Chondrocyte (in vitro differentiated cells): Measurements from ENCODE around the gene KIAA1328. TPM values are rescaled to one million over a fixed set of nuclear protein-coding genes. Genes with fewer than 3 reads are reported as not detected.
A peak's percentile ranks its signal among the peaks of the same experiment; 100 is the strongest.

Source experiments
- DNase-seq: peaks from one replicate; pipeline ENCODE4 v3.0.0; 2021; ENCODE audit warnings: mixed read lengths, low spot score
- H3K27ac Mint-ChIP-seq: one replicate; pipeline ENCODE4 v1.8.0; 2021; ENCODE audit warnings: mild to moderate bottlenecking, moderate library complexity, mixed read lengths; ENCODE audit not compliant: unreplicated experiment
- H3K27me3 Mint-ChIP-seq: 2 replicates; pipeline ENCODE4 v1.8.0; 2021; ENCODE audit warnings: low read depth, mixed read lengths
- H3K36me3 Mint-ChIP-seq: 2 replicates; pipeline ENCODE4 v1.8.0; 2021; ENCODE audit warnings: low read depth, mixed read lengths
- H3K4me1 Mint-ChIP-seq: 2 replicates; pipeline ENCODE4 v1.8.0; 2021; ENCODE audit warnings: low read depth, mild to moderate bottlenecking, mixed read lengths
- H3K4me3 Mint-ChIP-seq: one replicate; pipeline ENCODE4 v1.8.0; 2021; ENCODE audit warnings: mild to moderate bottlenecking, moderate library complexity, mixed read lengths; ENCODE audit not compliant: unreplicated experiment
- H3K9me3 Mint-ChIP-seq: 2 replicates; pipeline ENCODE4 v1.8.0; 2021; ENCODE audit warnings: low read depth, mixed read lengths
- total RNA-seq: library from RNA; stranded (reverse); gene quantifications from 3 replicates; pipeline ENCODE4 v1.2.1, GENCODE V29; 2021
- TF ChIP-seq, protein P1 (sequence below): fragments of 200-600 bp; sonication (generic); IDR thresholded peaks from 2 replicates; pipeline ENCODE4 v1.5.0; 2021; ENCODE audit warnings: antibody characterized with exemption, mild to moderate bottlenecking, moderate library complexity

The KIAA1328 gene
- total RNA-seq, 1 donor from 2014 or later = 6.3 TPM

DNA sequence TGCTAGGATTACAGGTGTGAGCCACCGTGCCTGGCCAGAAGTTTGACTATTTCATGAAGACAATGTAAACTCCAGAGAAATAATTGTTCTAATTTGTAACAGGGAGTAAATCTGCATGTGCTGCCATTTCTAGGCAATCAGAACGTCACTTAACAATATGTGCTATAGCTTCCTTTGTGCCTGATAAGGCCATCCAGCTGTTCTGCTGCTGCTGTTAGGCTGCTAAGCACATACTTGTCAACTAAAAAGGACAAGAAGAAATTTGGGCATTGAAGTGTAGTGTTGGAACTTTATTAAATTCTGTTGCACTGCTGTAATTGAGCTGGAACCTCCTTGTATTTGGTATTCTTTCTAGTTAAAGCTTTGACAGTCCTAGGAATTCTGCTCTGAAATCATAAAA, 57.1 kb downstream of the KIAA1328 start:
- H3K9me3 Mint-ChIP-seq = no peaks in the 10 kb centered on the region
- H3K36me3 Mint-ChIP-seq = peaks cover 3% of the 10 kb centered on the region
- TF ChIP-seq, protein P1, sequence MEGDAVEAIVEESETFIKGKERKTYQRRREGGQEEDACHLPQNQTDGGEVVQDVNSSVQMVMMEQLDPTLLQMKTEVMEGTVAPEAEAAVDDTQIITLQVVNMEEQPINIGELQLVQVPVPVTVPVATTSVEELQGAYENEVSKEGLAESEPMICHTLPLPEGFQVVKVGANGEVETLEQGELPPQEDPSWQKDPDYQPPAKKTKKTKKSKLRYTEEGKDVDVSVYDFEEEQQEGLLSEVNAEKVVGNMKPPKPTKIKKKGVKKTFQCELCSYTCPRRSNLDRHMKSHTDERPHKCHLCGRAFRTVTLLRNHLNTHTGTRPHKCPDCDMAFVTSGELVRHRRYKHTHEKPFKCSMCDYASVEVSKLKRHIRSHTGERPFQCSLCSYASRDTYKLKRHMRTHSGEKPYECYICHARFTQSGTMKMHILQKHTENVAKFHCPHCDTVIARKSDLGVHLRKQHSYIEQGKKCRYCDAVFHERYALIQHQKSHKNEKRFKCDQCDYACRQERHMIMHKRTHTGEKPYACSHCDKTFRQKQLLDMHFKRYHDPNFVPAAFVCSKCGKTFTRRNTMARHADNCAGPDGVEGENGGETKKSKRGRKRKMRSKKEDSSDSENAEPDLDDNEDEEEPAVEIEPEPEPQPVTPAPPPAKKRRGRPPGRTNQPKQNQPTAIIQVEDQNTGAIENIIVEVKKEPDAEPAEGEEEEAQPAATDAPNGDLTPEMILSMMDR = no peak
- no peak overlapping the region for H3K4me3 Mint-ChIP-seq
- DNase-seq = no peak
- H3K4me1 Mint-ChIP-seq = peaks cover 36% of the 10 kb centered on the region
- H3K27me3 Mint-ChIP-seq = no peaks in the 10 kb centered on the region
- H3K27ac Mint-ChIP-seq = no peak overlapping the region

DNA sequence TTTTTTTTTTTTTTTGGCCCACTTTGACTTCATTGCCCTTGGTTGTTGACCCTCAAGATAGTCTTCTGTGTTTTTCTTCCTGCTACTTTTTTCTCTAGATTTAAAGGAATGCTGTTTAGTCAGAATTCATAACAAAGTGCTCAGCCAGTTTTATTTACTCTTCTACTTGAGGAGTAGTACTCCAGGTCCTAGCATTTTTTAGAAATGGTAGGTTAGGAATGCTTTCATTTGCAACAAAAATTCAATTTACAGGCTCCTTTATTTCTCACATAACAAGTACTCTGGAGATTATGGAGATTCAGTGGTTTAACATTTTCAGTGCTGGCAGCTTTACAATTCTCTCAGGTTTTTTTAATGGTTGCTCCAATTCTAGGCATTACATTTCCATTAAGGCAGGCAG, 58.2 kb downstream of the KIAA1328 start:
- Mint-ChIP-seq H3K4me3 (no peak overlapping the region), H3K9me3 (no peaks in the 10 kb centered on the region), H3K27ac (peak overlapping the region; percentile 1), H3K4me1 (peaks cover 36% of the 10 kb centered on the region), H3K36me3 (peaks cover 1% of the 10 kb centered on the region), H3K27me3 (no peaks in the 10 kb centered on the region)
- DNase-seq = no peak
- TF ChIP-seq, protein P1 = no peak

DNA sequence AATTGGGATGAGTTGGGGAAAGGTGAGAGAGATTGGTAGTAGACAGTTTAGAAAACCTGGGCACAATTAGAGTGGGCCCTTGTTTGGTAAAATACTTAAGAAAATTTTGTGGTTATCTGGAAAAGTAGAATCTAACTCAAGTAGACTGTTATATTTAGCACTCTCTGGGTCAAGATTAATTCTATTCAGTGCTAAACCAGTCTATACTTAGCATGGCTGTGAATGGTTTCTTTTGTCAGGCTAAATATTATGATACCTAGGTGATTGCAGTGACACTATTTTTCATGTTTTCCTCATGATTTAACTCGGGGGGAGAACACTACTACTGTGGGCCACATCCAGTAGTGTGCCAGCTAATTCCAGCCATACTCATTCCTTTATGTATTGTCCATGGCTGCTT, 58.9 kb downstream of the KIAA1328 start:
- H3K4me1 Mint-ChIP-seq = peaks cover 36% of the 10 kb centered on the region
- TF ChIP-seq, protein P1 = no peak
- no peaks in the 10 kb centered on the region for H3K27me3 Mint-ChIP-seq
- H3K9me3 Mint-ChIP-seq = no peaks in the 10 kb centered on the region
- H3K4me3 Mint-ChIP-seq = no peak overlapping the region
- H3K36me3 Mint-ChIP-seq = peaks cover 1% of the 10 kb centered on the region
- no peak for DNase-seq
- peak overlapping the region; percentile 67 for H3K27ac Mint-ChIP-seq

DNA sequence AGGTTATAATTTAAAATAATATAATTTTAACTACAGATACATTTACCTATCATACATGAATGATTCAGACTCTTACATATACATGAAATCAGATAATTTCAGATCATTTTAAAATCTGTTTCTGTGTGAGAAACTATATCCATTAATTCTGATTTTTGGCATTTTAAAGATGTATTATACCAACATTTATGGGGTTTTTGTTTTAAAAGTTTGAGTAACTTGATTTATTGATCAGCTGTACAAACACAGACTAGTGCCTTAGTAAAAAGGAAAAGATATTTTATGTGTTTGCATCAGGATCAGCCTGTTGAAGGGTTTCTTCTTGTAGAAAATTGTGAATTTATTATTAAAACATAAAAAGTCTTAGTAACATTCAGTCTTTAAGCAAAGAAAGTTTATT, 59.9 kb downstream of the KIAA1328 start:
- Mint-ChIP-seq H3K27ac (no peak overlapping the region), H3K27me3 (no peaks in the 10 kb centered on the region), H3K4me1 (peaks cover 36% of the 10 kb centered on the region), H3K36me3 (peaks cover 1% of the 10 kb centered on the region), H3K9me3 (no peaks in the 10 kb centered on the region), H3K4me3 (no peak overlapping the region)
- TF ChIP-seq, protein P1 = no peak
- DNase-seq = no peak

DNA sequence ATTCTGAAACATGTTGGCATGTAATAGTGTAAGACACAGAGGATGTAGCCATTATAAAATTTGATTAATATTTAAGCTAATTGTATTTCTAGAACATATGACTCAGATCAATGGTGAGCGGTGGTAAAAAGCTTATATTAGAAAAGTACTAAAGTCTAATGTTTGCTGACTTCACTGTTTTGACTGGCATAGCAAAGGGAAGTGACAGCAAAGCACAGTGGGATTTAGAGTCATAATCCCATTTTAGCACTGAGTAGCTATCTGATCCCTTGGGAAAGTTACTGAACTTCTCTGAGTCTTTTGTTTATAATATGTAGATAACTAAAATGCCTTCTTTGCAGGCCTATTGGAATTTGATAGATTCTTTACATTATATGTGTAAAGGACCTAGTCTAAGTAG, 60.4 kb downstream of the KIAA1328 start:
- TF ChIP-seq, protein P1 = no peak
- H3K36me3 Mint-ChIP-seq = peaks cover 1% of the 10 kb centered on the region
- DNase-seq = no peak

More for the DNA sequence above, 60.4 kb downstream of the KIAA1328 start:
- no peaks in the 10 kb centered on the region for H3K9me3 Mint-ChIP-seq
- H3K27ac Mint-ChIP-seq = peak overlapping the region; percentile 83
- no peak overlapping the region for H3K4me3 Mint-ChIP-seq
- peaks cover 36% of the 10 kb centered on the region for H3K4me1 Mint-ChIP-seq
- no peaks in the 10 kb centered on the region for H3K27me3 Mint-ChIP-seq
